CD4-positive, alpha-beta memory T cell (primary cell): Measurements from ENCODE around the gene BCL6B. TPM values are rescaled to one million over a fixed set of nuclear protein-coding genes. Genes with fewer than 3 reads are reported as not detected.
"Not testable (repeated sequence)": the region's sequence is repeated elsewhere in the genome, so short reads cannot be mapped to it uniquely, and the experiment has no call there.

Experiments used
- CTCF ChIA-PET: fragments of 350-600 bp; sonication (Branson Sonifier 250); formaldehyde crosslinking; loops from one replicate; lab custom pipeline; 2021; ENCODE audit warnings: inconsistent platforms; ENCODE audit not compliant: partially characterized antibody; lab: Charles Lee
- POLR2A ChIA-PET: fragments of 350-600 bp; sonication (Branson Sonifier 250); formaldehyde crosslinking; loops from one replicate; lab custom pipeline; 2021; ENCODE audit not compliant: partially characterized antibody; lab: Charles Lee
- DNase-seq, 5 donors: peaks; one replicate each; pipeline versions ENCODE4 v3.0.0 to v3.0.0-alpha.2; 2020 to 2022; ENCODE audit warnings: mixed read lengths in 1 of 5
- H3K27ac ChIP-seq: one replicate; pipeline ENCODE4 v1.7.0; 2013; ENCODE audit warnings: low read depth, low read length
- H3K27me3 ChIP-seq: 2 replicates; pipeline ENCODE4 v1.7.0; 2013; ENCODE audit warnings: mild to moderate bottlenecking, low read length, moderate library complexity; ENCODE audit not compliant: insufficient read depth
- H3K36me3 ChIP-seq: 2 replicates; pipeline ENCODE4 v1.7.0; 2013; ENCODE audit warnings: mild to moderate bottlenecking, low read length, moderate library complexity; ENCODE audit not compliant: insufficient read depth
- H3K4me1 ChIP-seq: 2 replicates; pipeline ENCODE4 v1.7.0; 2013; ENCODE audit warnings: mild to moderate bottlenecking, low read length, moderate library complexity; ENCODE audit not compliant: insufficient read depth
- H3K4me3 ChIP-seq, 2 donors: one replicate each; pipeline ENCODE4 v1.7.0; 2013; ENCODE audit warnings: low read length in 2 of 2, mild to moderate bottlenecking in 1 of 2
- H3K9me3 ChIP-seq, 2 donors: one replicate each; pipeline ENCODE4 v1.7.0; 2013; ENCODE audit warnings: low read length in 2 of 2, control low read depth in 1 of 2; ENCODE audit not compliant: control insufficient read depth in 1 of 2
- H3K27ac Mint-ChIP-seq, 7 donors: one replicate each; pipeline ENCODE4 v1.8.0; 2020 to 2021; ENCODE audit warnings: mixed read lengths in 7 of 7, mild to moderate bottlenecking in 6 of 7, inconsistent platforms in 3 of 7, moderate library complexity in 3 of 7
- H3K27me3 Mint-ChIP-seq, 2 donors: one replicate each; pipeline ENCODE4 v1.8.0; 2020 to 2021; ENCODE audit warnings: mixed read lengths in 2 of 2
- H3K36me3 Mint-ChIP-seq, 2 donors: one replicate each; pipeline ENCODE4 v1.8.0; 2020 to 2021; ENCODE audit warnings: mixed read lengths in 2 of 2, inconsistent platforms in 1 of 2, mild to moderate bottlenecking in 1 of 2
- H3K4me1 Mint-ChIP-seq, 4 donors: one replicate each; pipeline ENCODE4 v1.8.0; 2020 to 2021; ENCODE audit warnings: mixed read lengths in 4 of 4, mild to moderate bottlenecking in 1 of 4
- H3K4me3 Mint-ChIP-seq, 8 donors: one replicate each; pipeline ENCODE4 v1.8.0; 2020 to 2021; ENCODE audit warnings: mixed read lengths in 8 of 8, mild to moderate bottlenecking in 7 of 8, moderate library complexity in 6 of 8, inconsistent platforms in 3 of 8
- H3K9me3 Mint-ChIP-seq, 8 donors: one replicate each; pipeline ENCODE4 v1.8.0; 2020 to 2021; ENCODE audit warnings: mixed read lengths in 8 of 8, mild to moderate bottlenecking in 5 of 8, inconsistent platforms in 3 of 8, moderate library complexity in 1 of 8
- intact Hi-C: fragments of 100-400 bp; cut with micrococcal nuclease; formaldehyde crosslinking; loops from one replicate; pipeline ENCODE4 v1.15.1; 2023
- polyA plus RNA-seq, 2 donors: library from polyadenylated mRNA; unstranded; fragments of 300-500 nt; fragmentation: Illumina TruSeq; gene quantifications; one replicate each; pipeline ENCODE4 v1.2.3, GENCODE V29; 2021
- total RNA-seq, 2 experiments: library from RNA; stranded (reverse); gene quantifications; one replicate each; pipeline ENCODE4 v1.2.3, GENCODE V29; 2021

The BCL6B gene
- not detected for total RNA-seq
- polyA plus RNA-seq: not detected

- H3K36me3 Mint-ChIP-seq: no peaks in the 10 kb centered on the region
- H3K27me3 Mint-ChIP-seq: peaks cover 0 to 3% of the 10 kb centered on the region in 2 donors
- Histone ChIP-seq H3K27me3 (no peaks in the 10 kb centered on the region), H3K4me1 (peaks cover 34% of the 10 kb centered on the region), H3K9me3 (no peaks in the 10 kb centered on the region), H3K4me3 (peak within 1 kb of the TSS; percentile 6 to 37), H3K27ac (peak within 1 kb of the TSS; percentile 56), H3K36me3 (no peaks in the 10 kb centered on the region)
- H3K4me1 Mint-ChIP-seq: peaks cover 15 to 52% (median 31%) of the 10 kb centered on the region in 4 donors
- ChIA-PET POLR2A (interaction anchor here (0.7 to 3.2 kb wide), 10 partner anchors 7 to 109 kb away, joined by 3 to 32 read pairs (median 6); partner anchors contain the start of genes RNASEK and SLC16A13), CTCF (interaction anchor here (0.7 to 6.8 kb wide), 13 partner anchors 8 to 180 kb away, joined by 3 to 64 read pairs (median 9); partner anchors contain the start of gene SLC16A13)
- peak within 1 kb of the TSS; percentile 63 to 88 (median 78) for H3K4me3 Mint-ChIP-seq
- no peaks in the 10 kb centered on the region for H3K9me3 Mint-ChIP-seq
- intact Hi-C loops: loop anchor here (1.0 kb wide), 4 partner anchors 8 to 180 kb away; no protein-coding TSS in a partner anchor
- peak within 1 kb of the TSS; percentile 89 to 97 (median 95) for H3K27ac Mint-ChIP-seq
- DNase-seq: peak in 1 of 5 donors; percentile 48
These were observed at the start of gene BCL6B for GRCh38 chr17:7022781-7023571. Gene BCL6B (plus strand): TSS chr17:7023050. CDS start chr17:7023672, 622 bp downstream.

- H3K27me3 ChIP-seq, H3K4me3 ChIP-seq, H3K4me1 ChIP-seq, POLR2A ChIA-PET, H3K4me3 Mint-ChIP-seq, H3K27ac ChIP-seq, H3K36me3 ChIP-seq, H3K27me3 Mint-ChIP-seq, H3K9me3 Mint-ChIP-seq, H3K9me3 ChIP-seq, intact Hi-C loops, DNase-seq, H3K36me3 Mint-ChIP-seq, H3K27ac Mint-ChIP-seq: not testable (repeated sequence)
- CTCF ChIA-PET: interaction anchor here (1.9 kb wide), 1 partner anchor 23 kb away, joined by 5 read pairs; no protein-coding TSS in a partner anchor
- peaks cover 6 to 14% (median 8%) of the 10 kb centered on the region in 4 donors for H3K4me1 Mint-ChIP-seq
These were observed 43.4 kb upstream of the BCL6B start for GRCh38 chr17:6979440-6979839.

- Mint-ChIP-seq H3K36me3 (peaks cover 0 to 4% of the 10 kb centered on the region in 2 donors), H3K4me3 (peak overlapping the region in 2 of 8 donors; percentile 33 to 42), H3K27ac (no peak overlapping the region), H3K27me3 (no peaks in the 10 kb centered on the region), H3K4me1 (peaks cover 6 to 14% (median 8%) of the 10 kb centered on the region in 4 donors), H3K9me3 (peaks cover 0 to 5% (median 0%) of the 10 kb centered on the region in 8 donors)
- no peak overlapping the region for H3K27ac ChIP-seq
- DNase-seq: no peak
- peaks cover 5% of the 10 kb centered on the region for H3K4me1 ChIP-seq
- H3K4me3 ChIP-seq: no peak overlapping the region
- no peaks in the 10 kb centered on the region for H3K27me3 ChIP-seq
- ChIA-PET POLR2A (no interaction called here), CTCF (interaction anchor here (0.6 kb wide), 1 partner anchor 11 kb away, joined by 3 read pairs; no protein-coding TSS in a partner anchor)
- H3K36me3 ChIP-seq: no peaks in the 10 kb centered on the region
- intact Hi-C loops: no loop called here
- no peaks in the 10 kb centered on the region for H3K9me3 ChIP-seq
These were observed 41.4 kb upstream of the BCL6B start for GRCh38 chr17:6981426-6981825.

- Mint-ChIP-seq H3K4me1 (peaks cover 6 to 13% (median 9%) of the 10 kb centered on the region in 4 donors), H3K9me3 (no peaks in the 10 kb centered on the region), H3K27me3 (no peaks in the 10 kb centered on the region), H3K4me3 (no peak overlapping the region), H3K27ac (peak overlapping the region in 1 of 7 donors; percentile 61), H3K36me3 (no peaks in the 10 kb centered on the region)
- ChIA-PET CTCF (interaction anchor here (0.7 to 1.3 kb wide), 2 partner anchors 18 to 75 kb away, joined by 3 read pairs; no protein-coding TSS in a partner anchor), POLR2A (no interaction called here)
- DNase-seq: no peak
- Histone ChIP-seq H3K27ac (no peak overlapping the region), H3K4me1 (peaks cover 5% of the 10 kb centered on the region), H3K27me3 (no peaks in the 10 kb centered on the region), H3K36me3 (no peaks in the 10 kb centered on the region), H3K4me3 (no peak overlapping the region), H3K9me3 (no peaks in the 10 kb centered on the region)
- intact Hi-C loops: no loop called here
These were observed 37.6 kb upstream of the BCL6B start for GRCh38 chr17:6985266-6985665.

GRCh38 chr17:6986676-6987075 lies 36.2 kb upstream of the BCL6B start:
- no peak overlapping the region for H3K4me3 Mint-ChIP-seq
- Histone ChIP-seq H3K27ac (no peak overlapping the region), H3K27me3 (no peaks in the 10 kb centered on the region), H3K9me3 (no peaks in the 10 kb centered on the region), H3K36me3 (no peaks in the 10 kb centered on the region), H3K4me1 (no peaks in the 10 kb centered on the region), H3K4me3 (no peak overlapping the region)
- no peaks in the 10 kb centered on the region for H3K36me3 Mint-ChIP-seq
- intact Hi-C loops: no loop called here
- no peak for DNase-seq
- H3K4me1 Mint-ChIP-seq: peaks cover 0 to 2% (median 0%) of the 10 kb centered on the region in 4 donors
- H3K9me3 Mint-ChIP-seq: no peaks in the 10 kb centered on the region
- POLR2A ChIA-PET: no interaction called here
- H3K27me3 Mint-ChIP-seq: no peaks in the 10 kb centered on the region
- CTCF ChIA-PET: no interaction called here
- no peak overlapping the region for H3K27ac Mint-ChIP-seq

- H3K27me3 Mint-ChIP-seq: no peaks in the 10 kb centered on the region
- H3K36me3 ChIP-seq: no peaks in the 10 kb centered on the region
- no peaks in the 10 kb centered on the region for H3K9me3 ChIP-seq
- no peak overlapping the region for H3K27ac Mint-ChIP-seq
- no peak for DNase-seq
- intact Hi-C loops: no loop called here
- H3K4me1 ChIP-seq: no peaks in the 10 kb centered on the region
- H3K4me3 ChIP-seq: no peak overlapping the region
- H3K36me3 Mint-ChIP-seq: peaks cover 0 to 1% of the 10 kb centered on the region in 2 donors
- POLR2A ChIA-PET: no interaction called here
- no peak overlapping the region for H3K4me3 Mint-ChIP-seq
- H3K4me1 Mint-ChIP-seq: peaks cover 0 to 2% (median under 1%) of the 10 kb centered on the region in 4 donors
- H3K9me3 Mint-ChIP-seq: no peaks in the 10 kb centered on the region
- no peak overlapping the region for H3K27ac ChIP-seq
- H3K27me3 ChIP-seq: no peaks in the 10 kb centered on the region
- CTCF ChIA-PET: interaction anchor here (4.0 kb wide), 1 partner anchor 14 kb away, joined by 11 read pairs; no protein-coding TSS in a partner anchor
These were observed 33.1 kb upstream of the BCL6B start for GRCh38 chr17:6989779-6990178.

- intact Hi-C loops, H3K27ac ChIP-seq, H3K4me1 Mint-ChIP-seq, H3K4me1 ChIP-seq, DNase-seq, H3K27me3 ChIP-seq, H3K36me3 ChIP-seq, H3K4me3 ChIP-seq, H3K9me3 Mint-ChIP-seq, H3K9me3 ChIP-seq, H3K27me3 Mint-ChIP-seq, H3K4me3 Mint-ChIP-seq: not testable (repeated sequence)
- peaks cover 14 to 19% of the 10 kb centered on the region in 2 donors for H3K36me3 Mint-ChIP-seq
- H3K27ac Mint-ChIP-seq: peak overlapping the region in 2 of 7 donors; percentile 9 to 55
- CTCF ChIA-PET: interaction anchor here (1.0 to 1.2 kb wide), 2 partner anchors 11 to 79 kb away, joined by 3 to 7 read pairs; no protein-coding TSS in a partner anchor
- POLR2A ChIA-PET: interaction anchor here (0.8 kb wide), 1 partner anchor 10 kb away, joined by 3 read pairs; no protein-coding TSS in a partner anchor
These were observed 29.2 kb upstream of the BCL6B start for GRCh38 chr17:6993613-6994056.
